ENCODE data around the gene JAM3. TPM values are rescaled to one million over a fixed set of nuclear protein-coding genes. Genes with fewer than 3 reads are reported as not detected.

Gene JAM3
- total and polyA plus RNA-seq, 2 donors (not counting 1 experiment from before 2014, with no cell fraction given), result 13.5 to 29.6 TPM

- H3K9me3 Mint-ChIP-seq (ENCODE audit: insufficient read depth), result no peaks in the 10 kb centered on the region
- intact Hi-C loops (cut with micrococcal nuclease), result no loop called here
- POLR2A ChIA-PET, result no interaction called here
- DNase-seq (no peak), ATAC-seq (ENCODE audit: low read depth) (no peak)
- H3K4me3 ChIP-seq (ENCODE audit: control extremely low read depth in 1 of 5, extremely low read depth in 1 of 5, insufficient read depth in 1 of 5, low read depth in 2 of 5, low read length in 4 of 5), result no peak overlapping the region
- WGBS (ENCODE audit: insufficient coverage), result 89% methylated on average over 19 of the region's 20 CpGs
- peaks cover 13% of the 10 kb centered on the region for H3K27me3 Mint-ChIP-seq
- H2AFZ ChIP-seq (ENCODE audit: insufficient read depth, low read depth, low read length, poor library complexity, severe bottlenecking), result no peak overlapping the region
- no peak overlapping the region for H3K9ac ChIP-seq (ENCODE audit: low read length)
- H3K4me1 ChIP-seq (ENCODE audit: control insufficient read depth in 2 of 2, insufficient read depth in 2 of 2, low read length in 2 of 2), result peaks cover 8 to 14% of the 10 kb centered on the region in 2 donors
- no peaks in the 10 kb centered on the region for H4K20me1 ChIP-seq (ENCODE audit: control insufficient read depth, insufficient read depth, low read length, poor library complexity, severe bottlenecking)
- no peak overlapping the region for H3K27ac Mint-ChIP-seq
- no peaks in the 10 kb centered on the region for H3K9me3 ChIP-seq (ENCODE audit: control extremely low read depth in 1 of 3, control insufficient read depth in 2 of 3, insufficient read depth in 1 of 3, low read length in 2 of 3)
- TF ChIP-seq EZH2 (IDR thresholded peaks at IDR 0.05; ENCODE audit: borderline replicate concordance, insufficient read depth, low read depth, low read length, poor library complexity, severe bottlenecking) (no peak), CTCF (IDR thresholded peaks at IDR 0.05) (no peak)
- no peak overlapping the region for H3K4me2 ChIP-seq (replicated peaks; ENCODE audit: low read depth, low read length, poor library complexity, severe bottlenecking)
- no peaks in the 10 kb centered on the region for H3K79me2 ChIP-seq (ENCODE audit: control insufficient read depth, insufficient read depth, low read length)
- H3K27ac ChIP-seq (ENCODE audit: low read length in 2 of 2), result no peak overlapping the region
- CTCF ChIA-PET, result interaction anchor here (2.9 kb wide), 1 partner anchor 10 kb away, joined by 15 read pairs; no protein-coding TSS in a partner anchor
- H3K4me3 Mint-ChIP-seq, result no peak overlapping the region
- H3K36me3 ChIP-seq (replicated peaks in 1 of 2; ENCODE audit: control extremely low read depth in 1 of 2, control insufficient read depth in 1 of 2, extremely low read depth in 1 of 2, insufficient read depth in 2 of 2, low read length in 1 of 2), result no peaks in the 10 kb centered on the region
- no peaks in the 10 kb centered on the region for H3K27me3 ChIP-seq (replicated peaks in 1 of 4; ENCODE audit: control extremely low read depth in 1 of 4, control insufficient read depth in 3 of 4, insufficient read depth in 4 of 4, low read length in 3 of 4)
- peaks cover 14% of the 10 kb centered on the region for H3K4me1 Mint-ChIP-seq
Measured at GRCh38 chr11:134040386-134041302, 28.2 kb upstream of the JAM3 start.

GRCh38 chr11:134041349-134041748 is 27.5 kb upstream of the JAM3 start:
- Mint-ChIP-seq H3K4me3 (no peak overlapping the region), H3K27me3 (peaks cover 16% of the 10 kb centered on the region), H3K9me3 (ENCODE audit: insufficient read depth) (no peaks in the 10 kb centered on the region), H3K27ac (no peak overlapping the region), H3K4me1 (peaks cover 11% of the 10 kb centered on the region)
- peaks cover 7 to 11% of the 10 kb centered on the region in 2 donors for H3K4me1 ChIP-seq (ENCODE audit: control insufficient read depth in 2 of 2, insufficient read depth in 2 of 2, low read length in 2 of 2)
- no peak overlapping the region for H3K27ac ChIP-seq (ENCODE audit: low read length in 2 of 2)
- H2AFZ ChIP-seq (ENCODE audit: insufficient read depth, low read depth, low read length, poor library complexity, severe bottlenecking), result no peak overlapping the region
- H3K36me3 ChIP-seq (replicated peaks in 1 of 2; ENCODE audit: control extremely low read depth in 1 of 2, control insufficient read depth in 1 of 2, extremely low read depth in 1 of 2, insufficient read depth in 2 of 2, low read length in 1 of 2), result no peaks in the 10 kb centered on the region
- no peak overlapping the region for H3K4me2 ChIP-seq (replicated peaks; ENCODE audit: low read depth, low read length, poor library complexity, severe bottlenecking)
- ChIA-PET CTCF (interaction anchor here (2.9 kb wide), 1 partner anchor 10 kb away, joined by 15 read pairs; no protein-coding TSS in a partner anchor), POLR2A (no interaction called here)
- ATAC-seq (ENCODE audit: low read depth) (no peak), DNase-seq (no peak)
- no peak overlapping the region for H3K9ac ChIP-seq (ENCODE audit: low read length)
- intact Hi-C loops (cut with micrococcal nuclease), result no loop called here
- no peaks in the 10 kb centered on the region for H3K79me2 ChIP-seq (ENCODE audit: control insufficient read depth, insufficient read depth, low read length)
- no peaks in the 10 kb centered on the region for H3K27me3 ChIP-seq (replicated peaks in 1 of 4; ENCODE audit: control extremely low read depth in 1 of 4, control insufficient read depth in 3 of 4, insufficient read depth in 4 of 4, low read length in 3 of 4)
- H3K4me3 ChIP-seq (ENCODE audit: control extremely low read depth in 1 of 5, extremely low read depth in 1 of 5, insufficient read depth in 1 of 5, low read depth in 2 of 5, low read length in 4 of 5), result no peak overlapping the region
- H4K20me1 ChIP-seq (ENCODE audit: control insufficient read depth, insufficient read depth, low read length, poor library complexity, severe bottlenecking), result no peaks in the 10 kb centered on the region
- H3K9me3 ChIP-seq (ENCODE audit: control extremely low read depth in 1 of 3, control insufficient read depth in 2 of 3, insufficient read depth in 1 of 3, low read length in 2 of 3), result no peaks in the 10 kb centered on the region
- TF ChIP-seq CTCF (IDR thresholded peaks at IDR 0.05) (no peak), EZH2 (IDR thresholded peaks at IDR 0.05; ENCODE audit: borderline replicate concordance, insufficient read depth, low read depth, low read length, poor library complexity, severe bottlenecking) (no peak)
- WGBS (ENCODE audit: insufficient coverage), result 89% methylated on average over 8 of the region's 8 CpGs

Measured in B cell (primary cell).